ENCODE measurements around the gene TSHR.
"Not testable (repeated sequence)": the region's sequence is repeated elsewhere in the genome, so short reads cannot be mapped to it uniquely, and the experiment has no call there.

Gene TSHR

DNA sequence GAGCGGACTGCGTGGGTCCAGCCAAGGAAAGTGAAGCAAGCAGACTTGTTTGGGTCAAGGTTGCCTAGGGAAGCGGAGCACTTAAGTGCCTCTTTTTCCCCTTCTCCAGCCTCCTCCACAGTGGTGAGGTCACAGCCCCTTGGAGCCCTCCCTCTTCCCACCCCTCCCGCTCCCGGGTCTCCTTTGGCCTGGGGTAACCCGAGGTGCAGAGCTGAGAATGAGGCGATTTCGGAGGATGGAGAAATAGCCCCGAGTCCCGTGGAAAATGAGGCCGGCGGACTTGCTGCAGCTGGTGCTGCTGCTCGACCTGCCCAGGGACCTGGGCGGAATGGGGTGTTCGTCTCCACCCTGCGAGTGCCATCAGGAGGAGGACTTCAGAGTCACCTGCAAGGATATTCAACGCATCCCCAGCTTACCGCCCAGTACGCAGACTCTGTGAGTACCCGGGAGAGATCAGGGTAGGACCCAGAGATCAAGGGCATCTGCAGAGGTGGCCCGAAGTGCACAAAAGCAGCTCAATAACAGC, at the start of gene TSHR:
Gene TSHR, plus strand, starts transcription at position 206 of the 526 bp plus-strand sequence. Its CDS starts 60 bp downstream, at position 266.
- no peak for DNase-seq

DNA sequence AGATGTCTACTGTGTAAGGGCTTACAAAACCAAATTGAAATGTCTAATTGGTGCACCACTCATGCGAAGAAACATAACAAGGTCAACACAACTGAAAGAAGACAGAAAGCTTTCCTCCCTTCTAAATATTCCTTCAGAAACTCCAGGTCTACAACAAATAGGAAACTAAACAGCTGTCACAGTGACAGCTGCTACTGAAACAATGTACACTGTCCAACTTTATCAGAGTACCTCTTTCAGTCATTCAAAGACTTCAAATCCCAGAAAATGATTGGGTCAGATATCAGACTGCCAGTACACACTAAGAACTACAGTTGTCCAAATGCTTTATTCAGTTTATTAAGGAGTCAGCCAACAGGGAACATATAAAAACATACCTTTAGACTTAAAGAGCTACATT, 49.1 kb upstream of the TSHR start:
- DNase-seq: no peak

DNA sequence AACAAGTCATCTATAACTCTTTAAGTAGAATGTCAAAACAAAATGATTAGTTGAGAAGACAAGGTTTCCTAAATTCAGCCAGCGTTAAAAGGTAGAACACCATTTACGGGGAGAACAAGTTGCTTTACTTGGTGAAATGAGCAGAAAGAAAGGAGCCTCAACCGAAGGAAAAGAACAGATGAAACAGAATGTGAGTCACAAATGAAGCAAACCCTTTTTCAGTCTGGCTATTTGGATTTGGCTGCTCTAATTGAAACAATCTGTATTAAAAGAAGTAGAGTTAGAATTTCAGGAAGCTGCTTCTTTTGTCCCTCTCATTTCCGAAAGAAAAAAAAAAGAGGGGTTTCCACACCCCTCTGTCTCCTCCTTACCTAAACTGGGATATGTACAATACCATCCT, 48.5 kb upstream of the TSHR start:
- no peak for DNase-seq

DNA sequence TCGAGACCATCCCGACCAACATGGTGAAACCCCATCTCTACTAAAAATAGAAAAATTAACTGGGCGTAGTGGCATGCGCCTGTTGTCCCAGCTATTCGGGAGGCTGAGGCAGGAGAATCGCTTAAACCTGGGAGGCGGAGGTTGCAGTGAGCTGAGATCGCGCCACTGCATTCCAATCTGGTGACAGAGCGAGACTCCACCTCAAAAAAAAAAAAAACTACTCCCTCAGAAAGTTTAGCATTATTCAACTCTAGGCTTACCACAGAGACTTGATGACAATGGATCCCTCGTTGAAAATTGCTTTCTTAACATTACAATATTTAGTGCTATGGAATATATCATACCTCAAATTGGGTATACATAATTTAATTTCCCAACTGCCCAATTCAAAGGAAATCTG, 43.4 kb upstream of the TSHR start:
- not testable (repeated sequence) for DNase-seq

DNA sequence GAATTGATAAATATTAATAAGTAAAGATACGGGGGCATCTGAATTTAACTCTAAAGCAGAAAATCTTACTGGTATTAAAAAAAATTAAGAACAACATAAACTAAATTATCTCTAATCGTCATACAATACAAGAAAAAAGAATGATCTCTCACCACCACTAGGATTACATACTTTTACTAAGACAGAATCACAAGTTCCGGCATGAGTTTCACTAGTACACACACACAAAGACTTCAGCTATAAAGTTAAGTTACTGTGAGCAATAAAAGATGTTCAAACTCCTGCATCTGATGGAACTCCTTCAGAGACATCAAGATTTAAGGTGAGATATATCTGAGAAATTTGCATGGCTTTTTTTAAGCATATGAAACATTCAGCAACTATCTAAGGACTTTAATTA, 35.8 kb upstream of the TSHR start:
- no peak for DNase-seq

DNA sequence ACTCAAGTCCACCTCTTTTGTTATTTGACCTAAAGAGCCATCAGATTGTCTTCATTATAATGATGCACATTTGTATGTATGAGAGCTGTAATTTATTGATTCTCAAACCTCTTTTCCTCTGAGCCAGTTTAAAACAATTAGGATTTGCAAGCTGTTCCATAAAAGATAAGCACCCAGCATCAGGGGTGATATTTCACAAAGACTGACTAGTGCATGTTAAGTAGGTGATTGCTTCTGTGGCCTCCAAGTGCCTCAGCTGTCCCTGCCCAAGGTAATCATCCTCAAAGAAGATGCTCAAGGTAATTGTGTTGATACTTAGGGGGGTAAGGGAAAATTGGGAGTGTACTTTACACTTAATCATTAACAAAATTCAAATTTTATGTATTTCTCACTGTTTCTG, 32.1 kb upstream of the TSHR start:
- no peak for DNase-seq

DNA sequence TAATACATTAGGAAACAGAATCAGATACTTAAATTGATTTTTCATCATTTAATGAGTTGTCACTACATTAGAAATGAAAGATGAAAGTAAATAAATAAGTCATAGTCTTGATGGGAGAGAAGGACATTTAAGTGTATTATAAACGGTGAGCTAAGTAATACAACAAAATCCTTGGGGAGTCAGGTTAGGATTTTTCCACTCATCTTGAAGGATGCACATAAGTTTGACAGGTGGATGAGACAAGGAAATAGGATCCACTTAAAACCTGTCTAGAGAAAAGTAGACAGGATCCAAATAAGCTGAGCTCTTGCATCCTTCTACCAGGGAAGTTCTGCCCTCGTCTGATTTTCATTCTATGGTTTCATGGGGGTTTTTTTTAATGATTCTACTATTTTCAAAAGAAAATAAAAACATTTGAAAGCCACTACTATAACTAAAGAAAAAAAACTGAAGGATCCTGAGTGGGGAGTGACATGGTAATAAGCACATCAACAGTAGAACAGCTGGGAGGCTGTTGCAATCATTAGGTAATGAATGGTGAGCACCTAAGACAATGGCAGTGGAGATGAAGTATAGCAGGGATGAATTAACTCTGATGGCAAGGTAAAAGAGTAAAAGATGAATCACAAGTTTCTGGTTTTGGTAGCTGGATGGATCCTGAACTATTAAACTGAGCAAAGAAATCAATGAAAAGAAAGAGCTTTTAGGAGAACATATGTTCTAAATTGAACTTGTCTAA, 30.9 kb upstream of the TSHR start:
- DNase-seq: no peak

DNA sequence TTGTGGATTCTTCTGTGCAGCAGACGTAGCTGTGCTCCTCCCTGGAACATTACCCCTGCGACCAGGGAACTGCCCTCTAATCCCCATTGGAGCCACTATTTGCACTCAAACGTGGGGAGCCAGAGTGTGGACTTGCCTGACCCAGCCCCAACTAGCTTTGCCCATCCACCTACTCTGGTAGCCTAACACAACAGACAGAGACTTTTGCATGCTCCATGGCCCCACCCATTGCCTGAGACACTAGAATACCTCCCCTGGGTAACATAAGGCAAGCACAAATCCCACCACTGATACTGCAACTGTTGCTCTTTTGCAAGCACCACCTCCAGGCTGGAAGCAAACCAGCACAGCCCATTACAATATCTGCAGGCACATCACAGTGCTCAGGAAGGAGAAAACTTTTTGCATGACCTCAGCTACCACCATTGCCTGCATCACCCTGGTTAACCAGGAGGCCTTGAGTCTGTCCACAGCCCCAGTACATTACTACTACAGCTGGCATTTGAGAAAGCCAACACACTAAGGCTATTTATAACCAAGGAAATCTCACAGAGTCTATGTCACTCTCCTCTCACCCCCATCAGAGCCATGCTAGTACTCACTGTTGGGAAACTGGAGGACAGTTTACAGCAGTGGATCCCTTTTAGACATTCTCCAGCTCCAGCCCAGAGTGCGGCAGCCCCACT, 28.9 kb upstream of the TSHR start:
- DNase-seq: no peak

DNA sequence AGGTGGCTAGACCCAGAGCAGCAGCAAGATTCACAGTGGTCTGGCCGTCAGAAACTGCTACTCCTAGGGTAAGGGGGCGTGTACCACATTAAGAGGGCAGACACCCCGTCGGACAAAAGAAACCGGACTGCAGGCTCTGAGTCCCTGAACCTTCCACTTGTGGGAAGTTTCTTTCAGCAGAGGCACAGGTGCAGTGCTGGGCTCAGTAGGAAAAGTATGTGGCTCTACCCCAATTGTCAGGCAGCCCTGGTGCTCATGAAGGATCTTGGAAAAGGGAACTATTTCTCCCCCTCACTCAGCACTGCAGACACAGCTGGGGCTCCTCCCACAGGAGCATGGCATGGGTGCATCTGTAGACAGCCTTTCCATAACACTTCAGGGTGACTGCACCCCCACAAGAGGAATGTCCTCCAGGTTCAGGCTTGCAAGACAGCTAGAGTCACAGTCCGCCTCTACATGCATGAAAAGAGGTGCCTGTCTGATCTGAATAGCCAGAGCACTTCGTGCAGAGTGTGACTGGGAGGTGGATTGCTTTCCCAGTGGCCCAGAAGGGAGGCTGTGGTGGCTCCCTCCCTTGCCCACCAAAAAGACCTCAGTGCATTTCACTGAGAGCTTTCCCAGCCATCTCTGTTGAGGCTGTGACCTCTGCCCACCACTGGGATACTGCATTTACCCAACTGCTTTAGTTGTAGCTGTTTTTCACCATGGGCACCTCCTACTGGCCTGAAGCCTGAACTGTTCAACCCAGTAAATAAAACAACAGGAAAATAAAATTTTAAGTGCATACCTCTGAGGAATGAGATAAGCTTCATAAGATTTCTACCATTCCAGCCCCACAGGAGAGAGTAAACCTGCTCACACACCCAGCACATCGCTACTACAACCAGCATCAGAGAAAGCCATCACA, 28.1 kb upstream of the TSHR start:
- no peak for DNase-seq

DNA sequence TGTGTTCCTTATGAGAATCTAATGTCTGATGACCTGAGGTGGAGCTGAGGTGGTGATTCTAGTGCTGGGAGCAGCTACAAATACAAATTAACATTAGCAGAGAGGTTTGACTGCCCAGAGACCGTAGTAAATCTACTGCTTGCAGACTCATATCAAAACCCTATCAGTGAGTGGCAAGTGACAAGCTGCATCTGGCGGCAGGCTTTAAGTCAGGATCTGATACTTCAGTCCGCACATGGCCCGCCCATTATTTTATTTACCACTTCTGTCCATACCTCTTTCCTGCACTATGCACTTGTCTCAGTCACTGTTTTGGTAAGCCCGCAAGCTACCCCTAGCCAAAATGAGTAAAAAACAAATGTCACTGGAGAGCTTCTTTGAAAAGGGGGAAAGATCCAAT, 25.3 kb upstream of the TSHR start:
- no peak for DNase-seq

DNA sequence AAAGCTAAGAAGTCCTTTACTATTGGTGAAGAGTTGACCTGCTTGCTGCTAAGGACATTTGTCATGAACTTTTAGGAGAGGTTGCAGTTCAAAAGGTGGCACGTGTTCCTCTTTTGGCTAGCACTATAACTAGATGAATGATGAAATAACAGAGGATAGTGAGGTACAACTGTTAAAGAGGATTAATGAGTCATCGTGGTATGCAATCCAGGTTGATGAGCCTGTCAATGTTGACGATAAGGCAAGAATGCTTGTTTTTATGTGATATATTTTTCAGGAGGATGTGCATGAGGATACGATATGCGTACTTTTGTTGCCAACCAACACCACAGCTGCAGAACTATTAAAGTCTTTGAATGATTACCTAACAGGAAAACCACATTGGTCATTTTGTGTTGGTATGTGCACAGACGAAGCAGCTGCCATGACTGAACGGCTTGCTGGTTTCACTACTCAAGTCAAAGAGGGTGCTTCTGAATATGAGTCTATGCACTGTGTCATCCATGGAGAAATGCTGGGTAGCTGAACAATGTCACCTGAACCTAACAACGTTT, 24.5 kb upstream of the TSHR start:
- peak; percentile 20 for DNase-seq

DNA sequence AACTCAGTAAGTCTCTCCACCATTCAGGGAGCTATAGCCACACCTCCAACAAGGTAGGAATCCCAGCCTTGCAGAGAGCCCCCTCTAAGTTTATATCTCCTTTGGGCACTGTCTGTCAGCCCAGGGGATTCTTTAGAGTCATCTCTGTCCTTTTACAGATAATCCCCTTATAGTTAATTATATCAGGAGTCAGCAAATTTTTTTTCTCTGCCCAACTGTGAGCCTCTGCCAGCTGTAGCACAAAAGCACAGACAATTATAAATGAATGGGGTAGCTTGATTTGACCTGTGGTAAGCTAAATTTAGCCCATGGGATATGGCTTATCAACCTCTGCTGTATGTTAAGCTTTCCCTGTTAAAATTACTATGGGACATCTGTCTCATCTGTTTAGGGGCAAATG, 22.1 kb upstream of the TSHR start:
- no peak for DNase-seq

DNA sequence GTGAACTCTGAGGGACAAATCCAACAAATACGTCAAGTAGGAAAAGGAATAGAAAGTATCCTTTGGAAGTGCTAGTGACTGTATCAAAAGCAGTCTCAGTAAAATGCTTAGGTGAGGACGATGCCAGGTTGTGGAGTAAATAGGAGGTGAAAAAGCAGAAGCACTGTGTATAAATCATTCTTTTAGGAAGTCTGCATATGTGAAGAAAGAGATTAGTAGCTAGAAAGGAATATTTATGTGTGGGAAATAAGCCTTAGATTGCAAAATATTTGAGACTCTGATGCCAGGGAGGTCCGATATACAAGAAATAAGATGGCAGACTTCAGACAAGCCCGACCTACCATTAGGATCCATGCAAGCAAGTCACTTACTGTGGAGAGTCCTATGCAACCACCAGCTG, 21.7 kb upstream of the TSHR start:
- DNase-seq: no peak

DNA sequence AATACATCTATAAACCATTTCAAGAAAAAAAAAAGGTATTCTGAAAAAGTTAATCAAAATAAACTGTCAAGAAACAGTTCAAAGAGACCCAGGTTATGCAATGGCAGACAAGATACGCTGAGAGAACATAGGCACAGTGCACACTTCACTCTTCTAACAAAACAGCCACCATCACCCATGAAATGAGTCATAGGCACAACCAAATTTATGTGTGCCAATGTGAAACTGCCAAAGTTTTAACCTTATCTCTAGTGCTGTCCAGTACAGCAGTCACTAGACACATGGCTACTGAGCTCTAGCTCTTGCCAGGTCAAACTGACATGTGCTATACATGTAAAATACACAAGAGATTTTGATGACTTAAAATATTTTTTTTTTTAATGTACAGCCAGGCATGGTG, 15.3 kb upstream of the TSHR start:
- DNase-seq: no peak

DNA sequence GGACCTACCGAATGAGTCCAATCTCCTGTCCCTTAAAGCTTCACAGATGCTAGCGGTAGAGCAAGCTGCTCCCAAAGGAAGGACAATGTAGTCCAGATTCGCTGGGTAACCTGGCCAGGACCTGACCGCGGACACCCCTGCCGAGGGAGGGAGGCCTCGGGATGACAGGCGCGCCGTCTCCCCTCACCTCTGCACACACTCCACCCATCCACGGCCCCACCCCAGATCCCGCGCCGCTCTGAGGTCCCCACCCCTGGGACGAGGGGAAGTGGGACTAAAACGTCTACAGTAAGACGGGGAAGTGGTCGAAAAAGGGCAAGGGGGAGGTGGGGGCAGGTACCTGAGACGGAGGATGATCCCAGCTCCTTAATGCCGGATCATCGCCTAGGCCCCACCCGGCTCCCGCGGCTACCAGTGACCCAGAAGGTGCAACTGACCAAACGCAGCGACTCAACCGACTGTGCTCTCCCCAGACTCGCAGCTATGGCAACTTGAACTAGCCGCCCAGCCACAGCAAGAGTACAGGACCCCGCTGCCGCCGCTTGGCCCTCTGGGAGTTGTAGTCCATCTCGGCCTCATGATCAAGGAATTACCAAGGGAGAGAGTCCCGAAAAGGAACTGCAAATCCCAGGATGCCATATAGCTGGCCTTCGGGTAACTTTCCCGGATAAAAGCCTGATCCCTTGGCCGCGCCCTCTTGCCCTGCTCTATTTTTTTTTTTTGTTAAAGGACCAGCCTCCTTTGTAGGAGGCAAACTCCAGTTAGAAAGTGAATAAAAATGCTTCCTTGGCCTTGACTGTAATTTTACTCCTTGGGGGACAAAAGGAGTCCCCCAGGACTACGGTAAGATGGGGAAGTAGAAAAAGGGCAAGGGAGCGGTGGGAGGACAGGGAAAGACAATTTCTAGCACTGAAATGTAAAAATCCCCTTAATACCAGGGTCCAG, 13.9 kb upstream of the TSHR start, which contains the start of gene CEP128:
Gene CEP128, minus strand, starts transcription at position 498 of the 945 bp plus-strand sequence.
- DNase-seq: peak; percentile 90

DNA sequence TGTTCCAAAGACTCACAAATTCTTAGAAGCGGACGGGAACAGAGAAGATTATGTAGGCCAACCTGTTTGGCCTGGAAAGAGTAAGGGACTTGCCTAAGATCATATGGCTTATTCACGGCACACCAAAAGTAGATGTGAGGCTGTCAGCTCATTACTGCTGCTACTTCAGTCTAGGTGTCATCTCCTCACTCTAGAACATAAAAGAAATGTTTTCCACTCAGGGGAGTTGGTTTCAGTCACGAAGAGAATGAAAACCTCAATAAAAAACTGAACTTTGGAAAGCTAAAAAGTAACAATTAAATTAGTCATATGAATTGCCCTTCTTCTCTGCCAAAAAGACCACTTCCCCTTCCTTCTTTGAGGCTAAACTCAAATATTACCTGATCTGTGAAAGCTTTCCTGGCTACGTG, 13.2 kb upstream of the TSHR start:
- no peak for DNase-seq

DNA sequence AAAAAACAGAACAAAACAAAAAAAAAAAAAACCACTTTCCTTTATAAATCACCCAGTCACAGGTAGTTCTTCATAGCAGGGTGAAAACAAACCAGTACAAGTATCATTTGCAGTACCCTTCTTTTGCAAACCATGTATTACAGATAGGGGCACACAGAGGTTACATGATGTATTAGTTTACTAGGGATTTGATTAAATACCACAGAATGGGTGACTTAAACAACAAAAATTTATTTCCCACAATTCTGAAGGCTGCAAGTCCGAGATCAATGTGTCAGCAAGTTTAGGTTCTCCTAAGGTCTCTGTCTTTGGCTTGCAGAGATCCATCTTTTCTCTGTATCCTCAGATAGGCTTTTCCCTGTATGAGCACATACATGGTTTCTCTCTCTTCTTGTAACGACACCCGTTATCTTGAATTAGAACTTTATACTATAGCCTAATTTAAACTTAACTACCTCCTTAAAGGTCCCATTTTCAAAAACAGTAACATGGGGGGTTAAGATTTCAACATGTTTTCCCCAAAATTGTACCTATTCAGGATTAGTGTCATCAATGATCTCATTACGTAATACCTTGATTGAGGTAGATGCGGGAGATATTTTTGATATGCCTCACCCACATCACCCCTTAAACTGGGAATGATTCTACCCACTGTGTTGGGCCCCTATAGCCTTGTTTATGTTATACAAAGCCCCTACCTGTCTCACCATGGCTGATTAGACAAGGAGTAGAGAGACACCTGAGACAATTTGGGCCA, 10.4 kb upstream of the TSHR start:
- no peak for DNase-seq

DNA sequence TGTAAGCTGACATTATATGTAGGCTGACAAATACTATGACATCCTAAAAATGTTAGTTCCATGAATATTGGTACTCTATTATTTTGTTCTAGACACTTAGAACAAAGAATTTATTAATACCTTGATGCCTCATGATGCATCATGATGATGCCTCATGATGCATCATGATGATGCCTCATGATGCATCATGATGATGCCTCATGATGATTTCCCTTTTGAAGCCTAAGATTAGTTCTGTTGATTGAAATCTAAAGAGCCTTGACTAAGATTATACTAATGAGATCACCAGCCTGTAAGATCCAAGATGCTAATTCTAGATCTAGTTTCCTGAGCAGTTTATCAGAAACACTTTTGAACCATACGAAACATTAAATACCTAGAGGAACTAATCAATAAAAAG, 9.2 kb upstream of the TSHR start:
- DNase-seq: no peak

DNA sequence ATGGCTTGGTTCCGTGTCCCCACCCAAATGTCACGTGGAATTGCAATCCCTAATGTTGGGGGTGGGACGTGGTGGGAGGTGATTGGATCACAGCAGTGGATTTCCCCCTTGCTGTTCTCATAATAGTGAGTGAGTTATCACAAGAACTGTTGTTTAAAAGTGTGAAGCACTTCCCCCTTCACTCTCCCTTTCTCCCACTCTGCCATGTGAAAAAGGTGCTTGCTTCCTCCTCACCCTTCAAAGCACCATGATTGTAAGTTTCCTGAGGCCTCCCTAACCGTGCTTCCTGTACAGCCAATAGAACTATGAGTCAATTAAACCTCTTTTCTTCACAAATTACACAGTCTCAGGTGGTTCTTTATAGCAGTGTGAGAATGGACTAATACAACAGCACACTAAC, 8.6 kb upstream of the TSHR start:
- no peak for DNase-seq

DNA sequence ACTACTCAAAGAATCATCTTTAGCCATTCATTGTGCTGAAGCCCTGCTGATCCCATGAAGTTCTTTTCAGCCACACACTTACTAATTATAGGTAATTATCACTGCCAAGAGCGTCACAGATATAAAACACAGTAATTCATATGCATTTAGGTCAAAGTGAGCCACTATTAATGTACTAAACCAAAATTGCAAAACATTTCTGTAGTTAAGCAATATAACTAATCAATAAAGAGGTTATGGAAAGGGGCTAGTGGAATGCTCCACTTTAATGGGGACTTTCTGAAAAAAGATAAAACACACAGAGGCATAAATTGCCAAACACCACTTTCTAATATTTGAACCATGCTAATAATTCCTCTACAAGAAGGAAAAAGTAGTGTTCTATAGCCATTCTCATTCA, 7.1 kb upstream of the TSHR start:
- DNase-seq: no peak

DNA sequence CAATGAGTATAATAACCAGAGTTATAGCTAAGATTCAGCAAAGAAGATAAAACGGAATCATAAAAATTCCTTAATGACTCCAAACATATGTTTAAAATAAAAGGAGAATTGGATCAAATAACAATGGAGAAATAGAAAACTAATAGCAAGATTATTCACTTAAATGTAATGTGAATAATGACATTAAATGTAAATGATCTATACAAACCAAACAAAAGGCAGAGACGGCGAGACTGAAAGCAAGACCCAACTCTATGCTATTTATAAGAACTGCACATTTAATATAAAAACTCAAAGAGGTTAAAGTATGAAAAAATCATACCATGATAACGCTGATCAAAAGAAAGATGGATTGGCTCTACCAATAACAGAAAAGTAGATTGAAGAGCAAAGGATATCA, 3.9 kb upstream of the TSHR start:
- no peak for DNase-seq

Data from GDM1 (cell line).